ENCODE results near the gene WDR88.

- TF ChIP-seq POLR2AphosphoS5 (IDR thresholded peaks at IDR 0.05): no peak
- TF ChIP-seq EP300 (IDR thresholded peaks at IDR 0.05): no peak
These were observed 70.1 kb downstream of the WDR88 start for GRCh38 chr19:33201886-33202545.
